Spinal cord (tissue), 10 donors: ENCODE measurements around the gene LEPROT. TPM values are rescaled to one million over a fixed set of nuclear protein-coding genes. Genes with fewer than 3 reads are reported as not detected.

ENCODE experiments used
- DNase-seq, 6 donors: peaks; one replicate each; pipeline versions ENCODE4 v3.0.0 to v3.0.0-alpha.2; 2013 to 2015; ENCODE audit warnings: low spot score in 6 of 6, low read depth in 4 of 6
- H3K27ac ChIP-seq: one replicate; pipeline ENCODE4 v1.5.1; 2013; ENCODE audit warnings: low read depth, low read length, control low read depth
- H3K27me3 ChIP-seq: one replicate; pipeline ENCODE4 v1.6.1; 2013; ENCODE audit warnings: low read length; ENCODE audit not compliant: control insufficient read depth, insufficient read depth
- H3K36me3 ChIP-seq: one replicate; pipeline ENCODE4 v1.6.1; 2013; ENCODE audit warnings: low read length; ENCODE audit not compliant: control insufficient read depth, insufficient read depth
- H3K4me1 ChIP-seq: one replicate; pipeline ENCODE4 v1.6.1; 2013; ENCODE audit warnings: low read length; ENCODE audit not compliant: control insufficient read depth, insufficient read depth
- H3K4me3 ChIP-seq: one replicate; pipeline ENCODE4 v1.5.1; 2013; ENCODE audit warnings: low read depth, low read length, control low read depth
- H3K9me3 ChIP-seq: one replicate; pipeline ENCODE4 v1.6.1; 2013; ENCODE audit warnings: low read length; ENCODE audit not compliant: control insufficient read depth, insufficient read depth
- WGBS: methylation state at CpG from one replicate; pipeline ENCODE4 v1.1.5; 2013; ENCODE audit warnings: missing lambda C conversion rate; ENCODE audit not compliant: insufficient coverage; 5-methylcytosine and 5-hydroxymethylcytosine counted together
- polyA plus RNA-seq, 2 donors: library from polyadenylated mRNA; unstranded; fragments of 120-200 nt; gene quantifications; one replicate each; pipeline ENCODE4 v1.2.1, GENCODE V29; 2013; ENCODE audit not compliant: insufficient read length in 2 of 2
- total RNA-seq, 2 donors: library from RNA; depleted of rRNA in 1 of 2; stranded (reverse); fragments of 120-200 nt in 1 of 2; fragments of >200 nt in 1 of 2; gene quantifications; one replicate each; pipeline versions ENCODE4 v1.2.3 to v1.2.4, GENCODE V29; 2013 to 2014
- donor health status: healthy.

LEPROT gene
- total and polyA plus RNA-seq, 4 donors = 49.8 to 82.6 (median 62.5) TPM

GRCh38 chr1:65388908-65389695 is 31.4 kb upstream of the LEPROT start:
- no peaks in the 10 kb centered on the region for H3K4me1 ChIP-seq
- DNase-seq = no peak
- peaks cover 15% of the 10 kb centered on the region for H3K36me3 ChIP-seq
- no peaks in the 10 kb centered on the region for H3K27me3 ChIP-seq
- no peaks in the 10 kb centered on the region for H3K9me3 ChIP-seq
- WGBS = 67% methylated on average over 1 of the region's 3 CpGs
- no peak overlapping the region for H3K27ac ChIP-seq
- no peak overlapping the region for H3K4me3 ChIP-seq

- no peak for DNase-seq
- H3K36me3 ChIP-seq = peaks cover 20% of the 10 kb centered on the region
- H3K27me3 ChIP-seq = no peaks in the 10 kb centered on the region
- H3K27ac ChIP-seq = no peak overlapping the region
- 89% methylated on average over 1 of the region's 7 CpGs for WGBS
- H3K9me3 ChIP-seq = no peaks in the 10 kb centered on the region
- no peak overlapping the region for H3K4me3 ChIP-seq
- H3K4me1 ChIP-seq = no peaks in the 10 kb centered on the region
These were observed 28.0 kb upstream of the LEPROT start for GRCh38 chr1:65392497-65392896.

GRCh38 chr1:65393347-65393746 is 27.1 kb upstream of the LEPROT start:
- Histone ChIP-seq H3K27me3 (no peaks in the 10 kb centered on the region), H3K36me3 (peaks cover 17% of the 10 kb centered on the region), H3K9me3 (no peaks in the 10 kb centered on the region), H3K4me1 (no peaks in the 10 kb centered on the region), H3K4me3 (no peak overlapping the region), H3K27ac (no peak overlapping the region)
- DNase-seq = no peak
- 100% methylated on average over 1 of the region's 2 CpGs for WGBS

- H3K4me3 ChIP-seq = no peak overlapping the region
- peaks cover 14% of the 10 kb centered on the region for H3K36me3 ChIP-seq
- no peak overlapping the region for H3K27ac ChIP-seq
- H3K4me1 ChIP-seq = no peaks in the 10 kb centered on the region
- DNase-seq = no peak
- 75% methylated on average over 1 of the region's 1 CpG for WGBS
- H3K27me3 ChIP-seq = no peaks in the 10 kb centered on the region
- H3K9me3 ChIP-seq = no peaks in the 10 kb centered on the region
These were observed 26.5 kb upstream of the LEPROT start for GRCh38 chr1:65393928-65394327.

- no peaks in the 10 kb centered on the region for H3K27me3 ChIP-seq
- no peak overlapping the region for H3K4me3 ChIP-seq
- H3K36me3 ChIP-seq = peaks cover 10% of the 10 kb centered on the region
- H3K4me1 ChIP-seq = no peaks in the 10 kb centered on the region
- H3K9me3 ChIP-seq = no peaks in the 10 kb centered on the region
- no peak overlapping the region for H3K27ac ChIP-seq
- no peak for DNase-seq
- WGBS = 96% methylated on average over 3 of the region's 3 CpGs
These were observed 24.4 kb upstream of the LEPROT start for GRCh38 chr1:65395887-65396612.

GRCh38 chr1:65398083-65398482 is 22.4 kb upstream of the LEPROT start:
- H3K9me3 ChIP-seq = no peaks in the 10 kb centered on the region
- H3K4me3 ChIP-seq = no peak overlapping the region
- peaks cover 5% of the 10 kb centered on the region for H3K36me3 ChIP-seq
- no peak for DNase-seq
- WGBS = no CpG with 5 or more reads among the region's 1 CpG
- H3K27me3 ChIP-seq = no peaks in the 10 kb centered on the region
- no peak overlapping the region for H3K27ac ChIP-seq
- H3K4me1 ChIP-seq = no peaks in the 10 kb centered on the region

- no peaks in the 10 kb centered on the region for H3K9me3 ChIP-seq
- H3K4me1 ChIP-seq = no peaks in the 10 kb centered on the region
- WGBS = no CpG with 5 or more reads among the region's 1 CpG
- H3K27ac ChIP-seq = no peak overlapping the region
- no peaks in the 10 kb centered on the region for H3K27me3 ChIP-seq
- no peak for DNase-seq
- no peak overlapping the region for H3K4me3 ChIP-seq
- peaks cover 5% of the 10 kb centered on the region for H3K36me3 ChIP-seq
These were observed 21.5 kb upstream of the LEPROT start for GRCh38 chr1:65399003-65399402.

GRCh38 chr1:65401612-65402011 is 18.9 kb upstream of the LEPROT start:
- Histone ChIP-seq H3K36me3 (peaks cover 6% of the 10 kb centered on the region), H3K4me3 (no peak overlapping the region), H3K27ac (no peak overlapping the region), H3K9me3 (no peaks in the 10 kb centered on the region), H3K27me3 (no peaks in the 10 kb centered on the region), H3K4me1 (no peaks in the 10 kb centered on the region)
- 95% methylated on average over 2 of the region's 3 CpGs for WGBS
- DNase-seq = no peak

- Histone ChIP-seq H3K27ac (no peak overlapping the region), H3K9me3 (no peaks in the 10 kb centered on the region), H3K36me3 (peaks cover 10% of the 10 kb centered on the region), H3K27me3 (no peaks in the 10 kb centered on the region), H3K4me3 (no peak overlapping the region), H3K4me1 (no peaks in the 10 kb centered on the region)
- no peak for DNase-seq
These were observed 15.5 kb upstream of the LEPROT start for GRCh38 chr1:65404941-65405340.

- no peak for DNase-seq
- Histone ChIP-seq H3K27me3 (no peaks in the 10 kb centered on the region), H3K4me1 (no peaks in the 10 kb centered on the region), H3K36me3 (peaks cover 10% of the 10 kb centered on the region), H3K27ac (no peak overlapping the region), H3K9me3 (no peaks in the 10 kb centered on the region), H3K4me3 (no peak overlapping the region)
- 67% methylated on average over 1 of the region's 2 CpGs for WGBS
These were observed 12.6 kb upstream of the LEPROT start for GRCh38 chr1:65407877-65408276.
